Measurements from ENCODE around the gene NCOA6.

Gene NCOA6

GRCh38 chr20:34825530-34826362 is at the start of gene NCOA6:
Gene NCOA6, minus strand, starts transcription at chr20:34825651. Its CDS starts 43,296 bp downstream, at chr20:34782355.
- DNase-seq (ENCODE audit: low spot score), result peak; percentile 87

- DNase-seq (ENCODE audit: low spot score), result peak; percentile 71
Observed at GRCh38 chr20:34874094-34874654, 48.7 kb upstream of the NCOA6 start.

- DNase-seq (ENCODE audit: low spot score), result no peak
Observed at GRCh38 chr20:34873583-34874093, 48.2 kb upstream of the NCOA6 start.

- peak; percentile 67 for DNase-seq (ENCODE audit: low spot score)
Observed at GRCh38 chr20:34872622-34873224, 47.3 kb upstream of the NCOA6 start, which contains the start of gene GGT7. Gene GGT7, minus strand, starts transcription at chr20:34872856. Its CDS starts 41 bp downstream, at chr20:34872815.

DNA sequence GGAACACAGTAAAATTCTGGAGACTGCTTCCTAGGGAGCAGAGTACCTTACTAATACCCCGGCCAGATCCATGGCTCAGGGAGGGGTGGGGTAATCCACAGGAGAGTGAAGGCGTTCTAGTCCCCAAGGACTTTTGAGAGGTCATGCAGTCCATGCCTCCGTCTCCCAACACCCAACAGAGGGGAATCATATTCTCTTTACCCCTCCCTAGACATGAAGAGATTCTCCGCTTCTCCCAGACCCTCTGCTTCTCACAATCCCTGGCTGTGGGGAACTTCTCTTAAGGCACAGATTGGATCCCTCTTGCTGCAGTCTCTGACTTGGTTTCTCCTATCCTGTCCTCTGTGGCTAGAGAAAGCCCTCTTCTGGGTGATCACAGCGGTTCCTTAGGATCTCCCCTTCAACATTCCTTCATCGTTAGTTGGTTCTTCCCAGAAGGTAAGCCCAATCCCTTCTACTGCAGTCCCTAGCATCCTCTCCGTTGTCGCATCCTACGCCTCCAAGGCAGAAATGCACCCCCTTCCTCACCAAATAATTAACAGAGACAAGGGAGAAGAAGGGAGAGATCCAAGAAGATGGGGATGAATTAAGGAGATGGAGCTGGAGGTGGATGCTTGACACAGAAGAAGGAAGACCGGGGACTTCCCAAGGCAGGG is 46.6 kb upstream of the NCOA6 start:
- DNase-seq (ENCODE audit: low spot score), result no peak

- DNase-seq (ENCODE audit: low spot score), result no peak
Observed at GRCh38 chr20:34871320-34871926, 46.0 kb upstream of the NCOA6 start.

DNA sequence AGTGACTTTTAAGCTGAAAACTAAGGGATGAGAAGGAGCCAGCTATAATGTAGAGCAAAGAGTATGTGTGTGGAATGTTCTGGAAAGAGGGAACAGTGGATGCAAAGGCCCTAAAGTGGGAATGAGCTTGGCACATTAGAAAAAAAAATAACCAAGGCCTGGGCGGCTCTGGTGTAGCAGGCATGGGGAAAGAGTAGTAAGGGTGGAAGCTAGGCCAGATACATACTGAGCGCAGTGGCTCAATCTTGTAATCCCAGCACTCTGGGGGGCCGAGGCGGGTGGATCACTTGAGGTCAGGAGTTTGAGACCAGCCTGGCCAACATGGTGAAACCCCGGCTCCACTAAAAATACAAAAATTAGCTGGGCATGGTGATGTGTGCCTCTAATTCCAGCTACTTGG is 38.8 kb upstream of the NCOA6 start:
- DNase-seq (ENCODE audit: low spot score), result no peak

GRCh38 chr20:34863421-34863965 is 38.0 kb upstream of the NCOA6 start:
- no peak for DNase-seq (ENCODE audit: low spot score)

DNA sequence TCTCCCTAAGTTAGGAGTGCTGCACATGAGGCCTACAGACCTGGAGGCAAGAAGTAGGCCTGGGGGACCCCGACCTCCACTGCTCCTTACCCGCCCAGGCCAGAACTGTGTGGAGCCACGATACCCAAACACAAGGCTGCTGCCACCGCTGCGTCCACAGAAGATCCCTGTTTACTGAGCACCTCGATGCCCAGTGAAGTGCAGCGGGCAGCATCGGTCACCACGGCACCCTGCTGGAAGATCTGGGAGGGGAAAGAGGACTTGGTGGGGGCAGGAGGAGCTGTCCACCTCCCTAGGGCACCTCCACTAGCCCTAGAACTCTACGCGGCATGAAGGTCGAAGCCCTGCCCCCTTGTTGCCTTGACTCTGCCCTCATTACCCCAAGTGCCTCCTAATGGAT is 37.3 kb upstream of the NCOA6 start:
- no peak for DNase-seq (ENCODE audit: low spot score)

- no peak for DNase-seq (ENCODE audit: low spot score)
Observed at GRCh38 chr20:34861386-34862084, 36.1 kb upstream of the NCOA6 start.

DNA sequence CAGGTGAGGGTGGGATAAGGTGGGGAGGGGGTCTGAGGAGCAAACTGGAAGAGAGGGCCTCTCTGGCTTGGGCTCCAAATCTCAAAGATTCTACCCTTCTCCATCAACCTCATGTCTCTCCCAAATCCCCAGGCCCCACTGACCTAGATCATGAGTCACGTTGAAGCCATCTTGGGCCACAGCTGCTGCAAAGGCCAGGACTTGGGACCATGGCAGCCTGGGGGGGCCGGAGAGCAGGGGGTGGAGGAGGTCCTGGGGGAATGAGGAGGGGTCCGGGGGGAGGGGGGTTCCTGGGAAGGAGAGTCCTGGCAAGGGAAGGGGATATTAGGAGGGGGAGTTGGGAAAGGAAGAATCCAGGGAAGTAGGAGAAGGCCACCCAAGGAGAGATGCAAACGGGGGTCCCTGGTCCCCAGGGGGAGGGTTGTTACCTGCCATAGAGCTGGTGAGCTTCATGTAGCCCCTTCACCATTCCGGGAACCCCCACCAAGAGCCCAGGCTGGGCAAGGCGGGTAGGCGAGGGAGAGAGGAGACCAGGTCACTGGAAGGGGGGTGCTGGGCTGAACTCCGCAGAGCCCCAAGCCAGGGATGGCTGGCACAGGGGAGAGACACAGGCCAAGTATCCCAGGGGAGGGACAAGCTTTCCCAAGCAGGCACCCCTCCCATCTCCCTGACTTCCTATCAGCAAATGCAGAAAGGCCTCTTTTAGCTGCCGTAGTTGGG is 34.5 kb upstream of the NCOA6 start:
- DNase-seq (ENCODE audit: low spot score), result no peak

- no peak for DNase-seq (ENCODE audit: low spot score)
Observed at GRCh38 chr20:34859367-34859766, 33.9 kb upstream of the NCOA6 start.

- DNase-seq (ENCODE audit: low spot score), result no peak
Observed at GRCh38 chr20:34852298-34852697, 26.8 kb upstream of the NCOA6 start.

DNA sequence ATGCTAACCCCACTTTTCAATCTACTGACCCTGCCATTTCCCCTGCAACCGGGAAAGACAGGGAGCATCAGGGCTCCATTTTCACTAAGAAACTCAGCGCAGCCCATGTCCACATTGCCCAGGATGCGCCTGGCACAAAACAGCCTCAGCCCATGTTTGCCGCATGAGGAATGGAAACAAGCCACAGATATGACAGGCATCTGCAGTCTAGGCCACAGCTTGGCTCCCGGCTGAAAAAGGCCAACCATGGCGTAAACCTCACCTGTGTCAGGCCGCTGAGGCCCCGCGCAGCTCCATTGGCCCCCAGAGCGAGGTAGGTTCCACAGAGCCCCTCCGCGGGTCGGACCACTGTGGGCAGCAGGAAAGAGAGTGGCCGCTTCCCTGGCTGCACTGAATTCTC is 25.5 kb upstream of the NCOA6 start:
- no peak for DNase-seq (ENCODE audit: low spot score)

- no peak for DNase-seq (ENCODE audit: low spot score)
Observed at GRCh38 chr20:34849778-34850177, 24.3 kb upstream of the NCOA6 start.

DNA sequence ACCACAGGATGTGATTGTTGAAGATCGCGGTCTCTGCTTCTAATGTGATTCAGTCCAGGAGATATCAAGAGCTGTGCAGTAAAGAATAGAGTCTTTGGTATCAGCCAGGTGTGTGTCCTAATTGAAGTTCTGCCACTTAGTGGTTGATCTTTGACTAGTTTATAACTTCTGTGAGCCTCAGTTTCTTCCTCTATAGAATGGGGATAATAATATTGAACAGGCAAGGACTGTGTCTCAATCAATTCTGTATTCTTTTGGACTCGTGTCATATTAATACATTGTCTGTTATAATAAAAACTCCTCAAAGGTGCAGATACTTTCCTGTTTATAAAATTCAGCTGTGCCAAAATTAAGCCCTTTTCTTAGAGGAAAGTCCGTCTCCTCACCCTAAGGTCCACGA is 23.1 kb upstream of the NCOA6 start:
- DNase-seq (ENCODE audit: low spot score), result no peak

- DNase-seq (ENCODE audit: low spot score), result no peak
Observed at GRCh38 chr20:34843421-34843820, 18.0 kb upstream of the NCOA6 start.

DNA sequence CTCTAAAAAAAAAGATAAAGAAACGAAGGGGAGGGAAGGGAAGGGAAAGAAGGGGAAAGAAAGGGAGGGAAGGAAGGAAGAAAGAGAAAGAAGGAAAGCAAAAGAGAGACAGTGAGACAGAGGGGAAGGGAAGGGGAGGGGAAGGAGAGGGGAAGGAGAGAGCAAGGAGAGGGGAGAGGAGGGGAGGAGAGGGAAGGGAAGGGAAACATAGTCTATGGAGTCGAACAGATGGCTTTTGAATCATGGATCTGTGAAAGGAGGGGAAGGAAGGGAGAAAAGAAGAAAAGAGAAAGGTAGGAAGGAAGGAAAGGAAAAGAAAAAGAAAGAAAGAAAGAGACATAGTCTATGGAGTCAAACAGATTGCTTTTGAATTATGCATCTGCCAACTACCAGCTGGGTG is 16.7 kb upstream of the NCOA6 start:
- no peak for DNase-seq (ENCODE audit: low spot score)

- DNase-seq (ENCODE audit: low spot score), result peak; percentile 65
Observed at GRCh38 chr20:34834459-34834893, 9.0 kb upstream of the NCOA6 start.

DNA sequence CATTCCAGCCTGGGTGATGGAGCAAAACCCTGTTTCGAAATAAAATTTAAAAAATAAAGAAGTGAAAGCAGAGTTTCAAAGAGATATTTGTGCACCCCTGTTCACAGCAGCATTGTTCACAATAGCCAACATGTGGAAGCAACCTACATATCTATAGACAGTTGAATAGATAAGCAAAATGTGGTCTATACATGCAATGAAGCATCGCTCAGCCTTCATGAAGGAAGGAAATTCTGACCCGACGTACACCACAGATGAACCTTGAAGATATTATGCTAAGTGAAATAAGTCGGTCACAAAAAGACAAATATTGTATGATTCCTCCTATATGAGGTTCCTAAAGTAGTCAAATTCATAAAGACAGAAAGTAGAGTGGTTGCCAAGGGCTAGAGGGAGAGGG is 6.5 kb upstream of the NCOA6 start:
- no peak for DNase-seq (ENCODE audit: low spot score)

Data from hematopoietic multipotent progenitor cell treated with erythropoietin and hydrocortisone succinate and interleukin-3 and kit ligand, for 15 days (in vitro differentiated cells).